Measurements from ENCODE around the gene THSD7B.

GRCh38 chr2:136997557-136997956 is 232.2 kb downstream of the THSD7B start:
- TF ChIP-seq CTCF (IDR thresholded peaks at IDR 0.05) (no peak), POLR2A (IDR thresholded peaks at IDR 0.05) (no peak)
